ENCODE data around the gene SLC27A4.
A peak's percentile ranks its signal among the peaks of the same experiment; 100 is the strongest.

SLC27A4 gene

DNA sequence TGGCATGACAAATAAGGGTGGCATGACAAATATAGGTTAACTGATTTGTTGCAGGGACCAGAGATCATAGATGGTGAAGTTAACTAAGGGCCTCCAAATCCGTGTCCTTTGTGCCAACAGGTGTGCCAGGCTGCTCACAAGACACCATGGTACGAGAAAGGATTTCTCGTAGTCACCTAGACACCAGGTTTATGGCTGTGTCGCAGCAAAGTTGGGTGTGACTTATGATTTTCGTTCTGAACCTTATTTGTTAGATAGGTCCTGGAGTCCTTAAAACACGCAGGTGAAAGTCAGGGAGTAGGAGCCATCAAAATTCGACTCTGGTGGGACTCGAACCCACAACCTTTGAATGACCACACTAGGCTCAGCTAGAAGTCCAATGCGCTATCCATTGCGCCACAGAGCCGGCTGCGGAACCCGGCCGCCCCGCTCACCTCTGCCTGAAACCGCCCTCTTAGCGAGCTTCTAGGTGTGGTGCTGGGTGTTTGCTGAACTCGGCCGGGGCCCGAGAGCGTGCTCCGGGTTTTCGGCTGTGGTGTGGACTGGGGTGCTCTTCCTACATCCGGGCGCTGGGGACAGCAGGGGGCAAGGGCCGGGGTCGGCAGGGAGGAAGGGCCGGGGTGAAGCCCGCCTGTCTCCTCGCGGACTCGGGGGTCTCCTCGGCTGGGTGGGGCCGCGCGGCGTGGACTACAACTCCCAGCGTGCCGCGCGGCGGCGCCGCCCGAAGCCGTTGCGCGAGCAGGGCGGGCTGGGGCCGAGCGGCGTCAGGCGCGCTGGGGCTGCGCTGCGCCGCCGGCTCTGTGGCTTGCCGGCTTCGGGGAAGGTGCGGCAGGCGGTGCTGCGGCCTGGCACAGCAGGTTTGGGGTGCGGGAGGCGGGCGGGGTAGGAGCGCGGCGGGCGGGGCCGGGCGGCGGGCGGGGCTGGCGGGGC is at the start of gene SLC27A4:
TSS of gene SLC27A4 (plus strand) at position 767 of the 930 bp plus-strand sequence. CDS start 2,606 bp downstream, outside the sequence.
- DNase-seq: peak; percentile 53

DNA sequence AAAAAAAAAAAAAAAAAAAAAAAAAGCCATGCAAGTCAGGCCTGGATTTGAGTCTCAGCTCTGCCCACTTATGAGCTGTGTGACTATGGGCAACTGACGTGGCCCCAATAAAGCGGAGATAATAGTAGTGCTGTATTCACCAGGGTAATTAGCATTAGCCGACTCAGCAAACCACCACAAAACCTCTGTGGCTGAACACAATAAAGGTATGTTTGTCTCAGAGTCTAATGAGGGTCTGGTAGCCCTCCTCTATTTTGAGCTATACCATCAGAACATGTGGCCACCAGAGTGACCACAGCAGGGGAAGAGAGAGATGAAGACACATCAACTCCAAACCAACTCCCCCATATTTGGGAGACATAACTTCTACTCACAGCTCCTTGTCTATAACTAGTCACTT is 48.3 kb upstream of the SLC27A4 start:
- DNase-seq: no peak

DNA sequence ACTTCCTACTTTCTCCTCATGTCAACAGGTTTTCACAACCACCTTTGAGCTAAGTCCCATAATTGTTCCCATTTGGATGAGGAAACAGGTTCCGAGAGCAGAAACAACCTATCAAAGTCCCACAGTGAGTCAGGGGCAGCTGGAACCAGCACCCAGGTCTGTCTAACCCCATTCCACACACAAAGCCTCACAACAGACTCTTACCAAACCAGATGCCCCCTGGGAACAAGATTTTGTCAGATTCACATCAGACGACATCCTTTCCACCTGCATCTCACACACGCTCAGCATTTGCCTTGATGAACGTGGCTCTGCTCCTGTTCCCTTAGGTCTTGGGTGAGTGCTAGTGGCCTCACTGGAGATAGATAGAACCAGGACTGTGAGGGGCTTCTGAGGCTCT is 47.2 kb upstream of the SLC27A4 start:
- no peak for DNase-seq

DNA sequence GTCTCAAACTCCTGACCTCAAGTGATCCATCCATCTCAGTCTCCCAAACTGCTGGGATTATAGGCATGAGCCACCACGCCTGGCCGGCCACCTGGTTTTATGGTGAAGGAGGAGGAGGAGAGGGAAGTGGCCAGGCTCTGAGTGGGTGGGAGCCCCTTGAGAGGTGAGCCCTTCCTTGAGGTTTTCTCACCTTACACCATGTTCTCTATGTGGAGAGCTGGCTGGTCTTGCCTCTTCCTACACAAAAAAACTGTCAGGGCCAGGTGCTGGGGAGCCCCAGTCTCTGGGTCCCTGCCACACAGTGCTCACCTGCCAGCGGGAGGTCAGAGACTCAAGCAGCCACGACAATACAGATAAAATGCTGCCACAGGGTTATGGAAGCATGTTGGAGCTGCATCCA is 46.2 kb upstream of the SLC27A4 start:
- DNase-seq: no peak

DNA sequence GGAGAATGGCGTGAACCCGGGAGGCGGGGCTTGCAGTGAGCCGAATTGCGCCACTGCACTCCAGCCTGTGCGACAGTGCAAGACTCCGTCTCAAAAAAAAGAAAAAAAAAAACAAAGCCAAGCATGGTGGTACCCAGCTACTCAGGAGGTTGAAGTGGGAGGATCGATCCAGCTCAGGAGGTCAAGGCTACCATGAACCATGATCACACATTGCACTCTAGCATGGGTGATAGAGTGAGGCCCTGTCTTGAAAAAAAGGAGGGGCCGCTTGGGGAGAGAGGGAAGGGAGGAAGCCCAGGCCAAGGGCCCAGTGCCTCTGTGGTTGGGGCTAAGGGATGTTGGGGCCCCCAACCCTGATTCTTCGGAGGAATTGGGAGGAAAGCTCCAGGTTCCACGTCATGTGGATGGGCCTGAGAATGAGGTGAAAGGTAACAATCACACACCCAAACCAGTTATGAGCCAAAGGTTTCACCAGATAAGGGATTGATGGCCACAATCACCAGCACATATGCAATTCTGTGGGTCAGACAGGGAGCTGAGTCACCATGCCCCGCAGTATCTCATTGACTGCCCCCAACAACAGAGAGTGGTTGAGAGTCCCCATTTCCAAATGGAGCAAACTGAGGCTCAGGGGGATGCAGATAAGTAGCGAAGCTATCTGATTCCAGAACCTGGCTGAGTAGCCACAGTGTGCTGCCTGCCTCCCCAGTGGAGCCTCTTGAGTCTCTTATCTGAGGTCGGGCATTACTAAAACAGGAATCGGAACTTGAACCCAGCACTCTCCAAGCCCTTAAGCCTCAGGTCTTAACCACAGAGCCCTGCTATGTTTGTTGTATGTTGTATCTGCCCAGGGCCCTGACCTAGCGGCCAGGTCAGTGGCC is 43.7 kb upstream of the SLC27A4 start:
- no peak for DNase-seq

DNA sequence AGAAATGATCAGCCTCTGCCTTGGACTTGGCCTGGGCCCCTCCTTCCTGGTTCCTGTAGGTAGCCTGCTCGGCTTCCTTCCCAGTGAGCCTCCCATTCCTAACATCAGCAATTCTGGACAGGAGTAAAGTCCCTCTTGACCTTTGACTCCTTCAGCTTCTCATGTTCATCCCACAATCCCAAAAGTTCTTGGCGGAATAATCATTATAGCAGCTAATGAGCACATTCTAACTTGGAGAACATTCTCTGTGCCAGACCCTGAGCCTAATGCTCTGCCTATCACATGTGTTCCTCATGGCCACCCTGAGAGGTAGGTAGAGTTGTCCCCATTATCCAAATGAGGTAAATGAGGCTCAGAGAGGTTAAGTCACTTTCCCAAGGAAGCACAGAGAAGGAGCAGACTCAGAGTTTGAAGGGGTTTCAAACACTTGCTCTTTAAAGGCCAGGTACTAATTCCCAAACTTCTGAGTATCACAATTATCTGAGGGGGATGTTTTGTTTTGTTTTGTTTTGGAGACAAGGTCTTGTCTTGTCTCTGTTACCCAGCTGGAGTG is 43.0 kb upstream of the SLC27A4 start:
- DNase-seq: no peak

DNA sequence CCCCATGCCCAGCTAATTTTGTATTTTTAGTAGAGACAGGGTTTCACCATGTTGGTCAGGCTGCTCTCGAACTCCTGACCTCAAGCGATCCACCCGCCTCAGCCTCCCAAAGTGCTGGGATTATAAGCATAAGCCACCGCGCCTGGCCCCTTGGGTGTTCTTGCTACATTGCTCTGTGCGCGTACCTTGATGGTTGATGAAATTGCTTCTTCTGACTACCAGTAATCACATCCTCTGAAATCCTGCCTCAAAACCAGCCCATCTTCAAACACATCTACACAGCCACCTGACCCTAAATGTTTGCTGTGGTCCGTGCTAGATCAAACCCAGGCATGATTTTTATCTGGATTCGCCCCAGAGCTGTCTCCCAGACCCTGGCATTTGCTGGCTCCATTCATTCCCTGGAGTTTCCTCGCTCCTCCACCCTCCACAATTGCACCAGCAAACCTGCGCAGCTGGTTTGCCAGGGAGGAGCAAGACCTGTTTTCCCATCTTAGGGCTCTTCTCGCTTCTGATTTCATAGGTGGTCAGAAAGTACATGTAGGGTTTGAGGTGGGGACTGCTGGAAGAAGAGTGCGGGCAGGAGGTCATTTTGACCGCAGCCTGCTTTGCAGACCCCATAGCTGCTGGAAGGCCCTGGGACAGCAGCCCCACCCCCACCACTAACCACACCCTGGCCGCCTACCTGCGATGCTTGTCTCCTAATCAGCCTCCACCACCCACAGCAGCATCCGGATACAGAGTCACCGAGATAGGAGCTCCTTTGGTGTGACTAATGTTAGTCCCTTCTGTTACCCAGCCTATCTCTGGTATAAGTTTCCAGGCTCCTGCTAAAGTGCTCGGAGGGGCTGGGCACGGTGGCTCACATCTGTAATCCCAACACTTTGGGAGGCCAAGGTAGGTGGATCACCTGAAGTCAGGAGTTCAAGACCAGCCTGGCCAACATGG is 41.5 kb upstream of the SLC27A4 start:
- DNase-seq: no peak

DNA sequence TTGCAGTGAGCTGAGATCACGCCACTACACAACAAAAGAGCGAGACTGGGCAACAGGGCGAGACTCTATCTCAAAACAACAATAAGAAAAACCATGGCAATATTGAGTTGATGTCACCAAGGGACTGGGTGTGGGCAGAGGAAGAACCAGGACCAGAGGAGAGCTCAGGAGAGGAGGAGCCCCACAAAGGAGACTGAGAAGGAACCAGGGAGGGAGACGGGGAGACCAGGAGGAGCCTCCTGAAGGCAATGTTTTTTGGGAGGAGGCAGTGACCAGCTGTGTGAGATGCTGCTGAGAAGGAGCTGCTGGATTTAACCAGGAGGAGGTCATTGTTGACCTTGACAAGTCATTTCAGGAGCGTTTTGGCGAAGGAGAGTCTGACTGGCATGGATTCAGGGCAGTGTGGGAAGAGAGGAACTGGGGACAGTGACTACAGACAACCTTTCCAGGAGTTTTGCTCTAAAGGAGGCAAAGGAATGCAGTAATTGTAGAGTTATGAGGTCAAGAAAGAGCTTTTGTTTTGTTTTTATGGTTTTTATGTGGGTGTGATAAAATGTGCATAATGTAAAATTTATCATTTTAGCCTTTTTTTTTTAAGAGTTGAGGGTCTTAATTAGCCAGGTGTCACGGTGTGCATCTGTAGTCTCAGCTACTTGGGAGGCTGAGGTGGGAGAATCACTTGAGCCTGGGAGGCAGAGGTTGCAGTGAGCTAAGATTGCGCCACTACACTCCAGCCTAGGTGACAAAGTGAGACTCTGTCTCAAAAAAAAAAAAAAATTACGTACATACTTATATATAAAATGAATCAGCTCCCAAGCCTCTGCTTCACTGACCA is 36.0 kb upstream of the SLC27A4 start:
- no peak for DNase-seq

DNA sequence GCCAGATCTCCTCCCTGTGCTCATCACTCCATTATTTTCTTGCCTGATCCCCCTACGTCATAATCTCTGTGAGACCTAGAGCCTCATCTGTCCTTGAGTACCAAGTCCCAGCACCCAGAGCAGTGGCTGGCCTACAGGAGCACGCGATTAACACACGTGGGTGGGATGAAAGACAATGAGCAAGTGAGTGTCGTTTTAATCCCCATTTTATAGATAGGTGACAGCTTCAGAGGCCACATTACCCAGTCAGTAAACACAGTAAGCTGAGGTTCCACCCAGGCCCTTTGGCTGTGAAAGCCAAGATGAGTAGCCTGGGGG is 35.4 kb upstream of the SLC27A4 start:
- DNase-seq: no peak

DNA sequence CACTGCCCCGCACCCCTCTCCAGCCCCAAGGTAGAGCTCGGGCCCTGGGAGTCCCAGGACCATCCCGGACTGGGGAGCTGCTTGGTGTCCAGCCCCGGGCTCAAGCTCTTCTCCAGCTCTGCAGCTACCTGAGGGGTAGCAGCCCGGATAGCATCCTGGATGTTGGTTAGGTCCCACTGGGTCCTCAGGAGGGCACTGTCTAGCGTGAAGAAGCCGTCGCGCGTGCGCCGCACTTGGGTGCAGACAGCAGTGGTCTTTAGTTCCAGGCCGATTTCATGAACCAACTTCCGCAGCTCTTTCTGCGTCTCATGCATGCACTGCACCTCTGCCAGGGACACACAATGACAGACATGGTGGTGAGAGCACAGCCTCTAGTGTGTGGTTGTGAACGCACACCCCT is 30.8 kb upstream of the SLC27A4 start:
- DNase-seq: no peak

DNA sequence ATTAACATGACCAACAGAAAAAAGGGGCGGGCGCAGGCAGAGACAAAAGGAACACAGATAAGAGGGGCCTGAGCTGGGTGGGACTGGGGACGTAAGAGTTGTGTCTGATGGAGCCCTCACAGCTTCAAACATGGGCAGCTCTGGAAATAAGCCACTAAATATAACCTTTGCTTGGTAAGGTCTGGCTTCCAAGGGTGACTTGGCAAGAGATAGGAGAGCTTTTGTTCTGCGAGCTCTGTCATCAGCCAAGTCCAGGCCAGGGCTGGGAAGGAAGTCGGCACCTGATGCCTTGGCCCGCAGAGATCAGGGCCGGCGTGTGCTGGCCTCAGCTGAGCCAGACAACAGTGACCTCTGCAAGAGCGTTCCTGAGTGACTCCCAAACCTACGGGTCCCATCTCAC is 29.9 kb upstream of the SLC27A4 start:
- no peak for DNase-seq

DNA sequence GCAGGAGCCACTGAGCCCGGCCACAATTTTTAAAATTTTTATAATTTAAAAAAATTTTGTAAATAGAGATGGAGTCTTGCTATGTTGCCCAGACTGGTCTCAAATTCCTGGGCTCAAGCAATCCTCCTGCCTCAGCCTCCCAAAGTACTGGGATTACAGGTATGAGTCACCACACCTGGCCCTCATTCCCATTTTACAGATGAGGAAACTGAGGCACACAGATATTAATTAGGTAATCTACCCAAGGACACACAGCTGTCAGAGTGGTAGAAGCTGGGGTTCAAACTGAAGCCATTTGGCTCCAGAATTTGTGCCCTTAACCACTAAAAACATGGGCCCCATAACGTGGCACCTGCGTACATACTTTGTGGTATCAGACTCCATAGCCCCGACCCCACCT is 25.6 kb upstream of the SLC27A4 start:
- no peak for DNase-seq

DNA sequence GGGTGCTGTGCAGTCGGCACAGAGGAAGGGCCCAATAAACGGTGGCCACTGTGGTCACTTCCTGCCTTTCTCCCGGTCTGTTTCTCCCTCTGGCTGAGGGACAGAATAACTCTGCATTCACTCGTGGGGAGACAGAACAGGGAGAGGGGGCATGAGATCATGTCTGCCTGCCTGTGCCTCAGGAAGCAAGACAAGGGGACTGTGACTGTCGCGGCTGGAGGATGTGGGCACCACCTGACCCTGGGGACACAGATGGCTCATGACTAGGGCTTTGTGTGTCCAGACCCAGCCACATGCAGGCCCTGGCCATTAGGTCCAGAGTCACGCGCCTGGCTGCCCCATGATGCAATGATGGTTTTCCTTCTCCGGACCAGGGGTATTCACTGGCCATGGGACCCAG is 23.9 kb upstream of the SLC27A4 start:
- no peak for DNase-seq

DNA sequence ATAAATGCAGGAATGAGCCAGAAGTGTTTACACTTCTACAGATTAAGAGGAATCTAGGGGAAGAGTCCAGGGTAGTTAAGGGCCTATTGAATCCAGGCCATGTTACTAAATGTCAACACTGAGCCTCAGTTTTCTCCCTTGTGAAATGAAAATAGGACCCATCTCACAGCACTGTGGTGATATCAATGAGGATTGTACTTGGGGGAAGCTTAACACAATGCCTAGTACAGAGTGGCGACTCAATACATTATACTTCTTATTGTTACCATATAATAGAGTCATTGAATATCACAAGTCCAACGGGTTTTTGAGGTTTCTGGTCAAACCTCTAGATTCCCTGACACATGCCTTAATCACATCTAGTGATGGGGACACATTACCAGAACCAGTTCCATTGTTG is 22.7 kb upstream of the SLC27A4 start:
- DNase-seq: no peak

DNA sequence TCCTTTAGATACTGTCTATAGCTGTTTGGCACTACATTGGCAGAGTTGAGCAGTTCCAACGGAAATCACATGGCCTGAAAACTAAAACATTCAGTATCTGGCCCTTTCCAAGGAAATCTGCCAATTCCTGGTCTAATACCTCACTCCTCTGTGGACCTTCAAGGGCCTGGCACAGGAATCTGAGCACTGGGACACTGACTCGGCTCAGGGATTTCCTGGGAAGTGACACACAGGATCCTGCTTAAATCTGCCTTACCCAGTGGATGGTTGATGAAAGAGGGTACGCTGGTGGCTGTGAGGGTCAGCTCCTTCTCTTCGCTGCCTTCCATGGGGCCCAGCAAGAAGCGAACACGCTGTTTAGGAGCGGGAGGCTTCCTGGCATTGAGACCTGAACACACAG is 19.0 kb upstream of the SLC27A4 start:
- DNase-seq: no peak

DNA sequence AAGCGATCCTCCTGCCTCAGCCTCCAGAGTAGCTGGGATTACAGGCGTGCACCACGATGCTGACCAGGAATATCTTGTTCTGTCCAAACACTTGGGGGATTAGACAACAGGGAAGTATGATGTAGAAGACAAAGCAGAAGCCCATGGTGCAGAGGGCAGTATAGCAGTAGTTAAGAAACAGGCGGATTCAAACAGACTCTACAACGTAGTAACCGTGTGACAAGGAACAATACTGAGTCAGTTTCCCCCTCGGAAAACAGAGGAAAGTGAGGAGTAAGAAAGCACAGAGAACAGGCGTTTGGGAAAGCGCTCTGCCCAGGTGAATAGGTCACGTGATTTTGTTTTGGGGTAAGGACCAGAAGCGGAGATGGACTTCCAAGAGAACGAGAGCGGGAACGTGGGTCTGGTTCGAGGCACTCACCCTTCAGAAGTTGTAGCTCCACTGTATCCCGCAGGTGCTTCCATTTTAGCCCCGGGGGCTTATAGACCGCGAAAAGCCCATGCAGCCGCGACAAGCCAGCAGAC is 18.4 kb upstream of the SLC27A4 start:
- no peak for DNase-seq

DNA sequence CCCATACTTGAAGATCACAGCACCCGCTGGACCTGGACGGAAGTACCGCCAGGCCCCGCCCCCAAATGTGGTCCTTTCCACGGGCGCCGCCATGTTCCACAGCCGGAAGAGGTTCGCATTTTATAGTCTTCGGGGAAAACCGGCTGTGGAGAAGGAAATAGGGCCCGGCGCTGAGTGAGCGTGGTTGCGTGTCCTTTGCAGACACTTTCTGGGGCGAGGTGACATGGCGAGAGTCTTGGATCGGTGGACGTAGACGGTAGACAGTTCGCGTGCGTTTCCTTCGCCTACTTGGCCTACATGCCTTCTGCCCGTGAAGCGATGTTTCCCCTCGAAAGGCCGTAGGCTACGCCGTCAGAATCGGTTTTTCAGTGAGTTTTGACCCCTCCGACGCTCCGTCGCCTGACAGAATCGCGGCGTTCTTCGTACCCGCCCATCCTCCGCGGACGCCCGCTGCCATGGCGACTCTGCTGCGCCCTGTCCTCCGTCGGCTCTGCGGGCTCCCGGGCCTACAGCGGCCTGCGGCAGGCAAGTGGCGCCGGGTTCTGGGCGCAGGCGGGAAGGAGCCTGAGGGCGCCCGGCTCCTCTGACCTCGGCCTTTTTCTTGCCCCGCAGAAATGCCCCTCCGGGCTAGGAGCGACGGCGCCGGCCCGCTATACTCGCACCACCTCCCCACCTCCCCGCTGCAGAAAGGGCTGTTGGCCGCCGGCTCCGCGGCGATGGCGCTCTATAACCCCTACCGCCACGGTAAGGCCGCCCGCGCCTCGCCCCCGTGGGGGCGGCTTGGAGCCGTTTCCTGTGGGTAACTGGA is 17.7 kb upstream of the SLC27A4 start, which contains the start of the genes COQ4 and TRUB2:
TSS of gene COQ4 (plus strand) at position 436 of the 808 bp plus-strand sequence. CDS start at position 456, 20 bp downstream.
TSS of gene TRUB2 (minus strand) at position 44 of the 808 bp plus-strand sequence. CDS start at position 5, 39 bp downstream.
- peak; percentile 95 for DNase-seq

DNA sequence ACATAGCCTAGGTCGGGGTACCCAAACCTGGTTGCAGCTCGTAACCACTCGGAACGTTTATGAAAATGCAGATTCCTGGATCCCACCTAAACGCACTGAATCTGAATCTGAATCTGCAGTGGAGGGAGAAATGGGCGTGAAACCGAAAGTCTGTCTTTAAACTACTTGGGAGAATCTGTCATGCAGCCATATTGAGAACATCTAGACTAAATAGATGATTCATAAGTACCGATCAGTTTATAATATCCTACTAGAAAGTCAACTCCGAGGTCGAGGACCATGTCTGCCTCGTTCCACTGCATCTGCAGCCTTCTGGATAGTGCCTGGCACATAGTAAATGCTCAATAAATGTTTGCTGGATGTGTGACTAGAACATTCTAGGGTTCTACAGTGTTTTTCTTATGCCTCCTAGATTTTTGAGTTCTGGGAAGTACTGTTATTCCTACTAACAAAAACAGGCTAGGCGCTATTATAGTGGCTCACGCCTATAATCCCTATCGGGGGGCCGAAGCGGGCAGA is 17.1 kb upstream of the SLC27A4 start:
- no peak for DNase-seq

DNA sequence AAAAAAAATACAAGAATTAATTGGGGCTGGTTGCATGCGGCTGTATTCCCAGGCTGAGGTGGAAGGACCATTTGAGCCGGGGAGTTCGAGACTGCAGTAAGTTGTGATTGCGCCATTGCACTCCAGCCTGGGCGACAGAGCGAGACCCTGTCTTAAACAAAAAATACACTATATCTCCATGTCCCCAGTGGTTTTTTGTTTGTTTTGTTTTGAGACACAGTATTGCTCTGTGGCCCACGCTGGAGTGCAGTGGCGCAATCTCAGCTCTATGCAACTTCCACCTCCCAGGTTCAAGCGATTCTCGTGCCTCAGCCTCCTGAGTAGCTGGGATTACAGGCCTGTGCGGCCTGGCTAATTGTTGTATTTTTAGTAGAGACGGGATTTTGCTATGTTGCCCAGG is 16.5 kb upstream of the SLC27A4 start:
- DNase-seq: no peak

DNA sequence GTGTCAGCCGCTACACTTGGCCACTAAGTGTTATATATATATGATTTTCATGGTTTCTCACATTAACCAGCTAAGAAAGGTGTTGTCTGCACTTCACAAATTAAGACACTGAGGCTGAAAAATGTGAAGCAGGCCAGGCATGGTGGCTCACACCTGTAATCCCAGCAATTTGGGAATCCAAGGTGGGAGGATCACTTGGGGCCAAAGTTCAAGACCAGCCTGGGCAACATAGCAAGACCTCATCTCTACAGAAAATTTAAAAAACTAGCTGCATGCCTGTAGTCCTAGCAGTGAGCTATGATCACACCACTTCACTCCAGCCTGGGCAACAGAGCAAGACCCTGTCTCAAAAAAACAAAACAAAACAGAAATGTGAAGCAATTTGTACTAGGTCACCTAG is 15.9 kb upstream of the SLC27A4 start:
- no peak for DNase-seq

Data from kidney glomerular epithelial cell (primary cell).